HepG2 (cell line): ENCODE results near the gene NACC2. TPM values are rescaled to one million over a fixed set of nuclear protein-coding genes. Genes with fewer than 3 reads are reported as not detected.

ENCODE experiments used
- ARNT2 ChIP-seq: sonication (generic); formaldehyde crosslinking; IDR thresholded peaks from 2 replicates; pipeline ENCODE4 v1.8.0; 2022; ENCODE audit warnings: mild to moderate bottlenecking, low read depth, missing genetic modification reagents, moderate library complexity
- FOXC1 ChIP-seq: sonication (generic); formaldehyde crosslinking; IDR thresholded peaks from 2 replicates; pipeline ENCODE4 v1.8.0; 2022; ENCODE audit warnings: mild to moderate bottlenecking, missing genetic modification reagents, borderline replicate concordance
- GATAD2A ChIP-seq: IDR thresholded peaks from 2 replicates; pipeline ENCODE4 v1.6.1; 2016
- GZF1 ChIP-seq: sonication (generic); formaldehyde crosslinking; IDR thresholded peaks from 2 replicates; pipeline ENCODE4 v1.5.1; 2020; ENCODE audit warnings: mild to moderate bottlenecking, missing genetic modification reagents
- HDAC6 ChIP-seq: fragments of 200-600 bp; sonication (generic); IDR thresholded peaks from 2 replicates; pipeline ENCODE4 v1.7.0; 2017; ENCODE audit warnings: mild to moderate bottlenecking, antibody characterized with exemption, low read length, low read depth
- MBD4 ChIP-seq: IDR thresholded peaks from 2 replicates; pipeline ENCODE4 v1.6.1; 2012; ENCODE audit warnings: low read length, inconsistent platforms, borderline replicate concordance
- MED8 ChIP-seq: sonication (generic); formaldehyde crosslinking; IDR thresholded peaks from 2 replicates; pipeline ENCODE4 v1.8.1; 2023; ENCODE audit warnings: mild to moderate bottlenecking, missing genetic modification reagents; ENCODE audit not compliant: insufficient replicate concordance
- MIER2 ChIP-seq: IDR thresholded peaks from 2 replicates; pipeline ENCODE4 v1.6.1; 2016; ENCODE audit warnings: missing biosample characterization, missing genetic modification reagents
- NFRKB ChIP-seq: fragments of 450-650 bp; IDR thresholded peaks from 2 replicates; pipeline ENCODE4 v1.6.1; 2017
- RARG ChIP-seq: sonication (generic); formaldehyde crosslinking; IDR thresholded peaks from 2 replicates; pipeline ENCODE4 v1.4.0; 2020; ENCODE audit warnings: low read depth, mild to moderate bottlenecking, missing genetic modification reagents
- SCMH1 ChIP-seq: sonication (generic); formaldehyde crosslinking; IDR thresholded peaks from 2 replicates; pipeline ENCODE4 v1.9.0; 2021; ENCODE audit warnings: missing genetic modification reagents, mild to moderate bottlenecking, borderline replicate concordance
- SETDB1 ChIP-seq: sonication (generic); formaldehyde crosslinking; IDR thresholded peaks from 2 replicates; pipeline ENCODE4 v1.5.1; 2020; ENCODE audit warnings: missing genetic modification reagents, mild to moderate bottlenecking, borderline replicate concordance
- SIN3A ChIP-seq: IDR thresholded peaks from 2 replicates; pipeline ENCODE4 v1.6.1; 2011; ENCODE audit warnings: low read depth, mild to moderate bottlenecking, control low read depth, low read length, borderline replicate concordance
- SIX1 ChIP-seq: sonication (generic); formaldehyde crosslinking; IDR thresholded peaks from 2 replicates; pipeline ENCODE4 v1.4.0; 2020; ENCODE audit warnings: missing genetic modification reagents, borderline replicate concordance
- TAF1 ChIP-seq: sonication (generic); formaldehyde crosslinking; IDR thresholded peaks from 2 replicates; pipeline ENCODE4 v1.4.0; 2020; ENCODE audit warnings: missing genetic modification reagents
- TFAP4 ChIP-seq: sonication (generic); IDR thresholded peaks from 2 replicates; pipeline ENCODE4 v1.6.1; 2016; ENCODE audit warnings: low read depth, borderline replicate concordance
- YY1 ChIP-seq: IDR thresholded peaks from 2 replicates; pipeline ENCODE4 v1.6.1; 2011; ENCODE audit warnings: low read length, low read depth, moderate library complexity, mild to moderate bottlenecking; ENCODE audit not compliant: insufficient read depth, insufficient replicate concordance
- ZFY ChIP-seq: sonication (generic); formaldehyde crosslinking; IDR thresholded peaks from 2 replicates; pipeline ENCODE4 v1.4.0; 2020; ENCODE audit warnings: missing genetic modification reagents
- ZNF232 ChIP-seq: sonication (generic); formaldehyde crosslinking; IDR thresholded peaks from 2 replicates; pipeline ENCODE4 v1.4.0; 2020; ENCODE audit warnings: missing genetic modification reagents, borderline replicate concordance
- ZNF44 ChIP-seq: sonication (generic); formaldehyde crosslinking; IDR thresholded peaks from 2 replicates; pipeline ENCODE4 v1.5.1; 2020; ENCODE audit warnings: mild to moderate bottlenecking, missing genetic modification reagents
- ZNF609 ChIP-seq: sonication (generic); formaldehyde crosslinking; IDR thresholded peaks from 2 replicates; pipeline ENCODE4 v1.4.0; 2020; ENCODE audit warnings: mild to moderate bottlenecking, missing genetic modification reagents, borderline replicate concordance
- ZNF776 ChIP-seq: sonication (generic); formaldehyde crosslinking; IDR thresholded peaks from 2 replicates; pipeline ENCODE4 v1.4.0; 2020; ENCODE audit warnings: mild to moderate bottlenecking, missing genetic modification reagents
- ZSCAN25 ChIP-seq: sonication (generic); formaldehyde crosslinking; IDR thresholded peaks from 2 replicates; pipeline ENCODE4 v1.8.0; 2022; ENCODE audit warnings: mild to moderate bottlenecking, missing genetic modification reagents
- ZSCAN29 ChIP-seq: sonication (generic); formaldehyde crosslinking; conservative IDR thresholded peaks from 2 replicates; pipeline ENCODE4 v1.4.0; 2020; ENCODE audit warnings: mild to moderate bottlenecking, missing genetic modification reagents
- polyA plus RNA-seq, 8 experiments: library from polyadenylated mRNA; depleted of rRNA in 3 of 8; stranded (reverse) in 7 of 8; unstranded in 1 of 8; fragments of >200 nt; fragmentation: Illumina TruSeq in 4 of 8; extraction: Trizol in 4 of 8; gene quantifications; 2 replicates each; pipeline versions ENCODE4 v1.2.1 to v1.2.3, GENCODE V29; 2011 to 2016; ENCODE audit warnings: low read depth in 4 of 8, missing spikeins in 1 of 8, mixed read lengths in 1 of 8; ENCODE audit not compliant: insufficient read depth in 1 of 8
- total RNA-seq, 5 experiments: library from RNA; depleted of rRNA; stranded (reverse); fragments of >200 nt; fragmentation: Illumina TruSeq; extraction: Trizol; gene quantifications; 2 replicates each; pipeline ENCODE4 v1.2.3, GENCODE V29; 2016; ENCODE audit warnings: low read depth in 1 of 5
- TF ChIP-seq, protein P1 (sequence below): sonication (generic); formaldehyde crosslinking; IDR thresholded peaks from 2 replicates; pipeline ENCODE4 v1.4.0; 2020; ENCODE audit warnings: low read depth, mild to moderate bottlenecking, missing genetic modification reagents

The NACC2 gene
- total and polyA plus RNA-seq, 2 of the 13 experiments (the other 11 are each of a cell fraction or from before 2014, with no cell fraction given) = 5.9 to 12.3 TPM

DNA sequence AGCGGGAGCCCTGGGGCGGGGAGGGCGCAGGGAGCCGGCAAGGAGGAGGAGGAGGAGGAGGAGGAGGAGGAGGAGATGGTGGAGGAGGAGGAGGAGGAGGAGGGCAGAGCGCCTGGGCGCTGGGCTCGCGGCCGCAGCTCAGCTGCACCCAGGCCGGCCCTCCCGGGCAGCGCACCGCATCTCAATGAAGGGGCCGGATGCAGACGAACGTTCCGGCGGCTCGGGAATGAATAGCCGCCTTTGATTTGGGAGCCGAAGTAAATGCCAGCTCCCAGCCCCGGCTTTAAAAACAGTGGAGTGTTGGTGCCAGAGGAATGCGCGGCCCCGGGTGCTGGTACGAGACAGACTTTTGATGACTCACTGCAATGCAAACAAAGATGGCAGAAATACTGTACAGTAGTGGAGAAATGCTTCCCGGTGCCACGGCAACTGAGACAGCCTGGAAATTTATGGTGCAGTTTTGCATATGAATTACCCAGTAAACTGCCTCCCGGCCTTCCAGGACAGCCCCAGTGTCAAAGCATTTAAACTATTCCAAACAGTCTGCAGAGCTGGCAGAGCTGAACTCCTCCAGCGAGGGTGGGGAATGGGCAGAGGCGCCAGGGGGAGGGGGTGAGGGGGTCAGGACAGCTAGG, 43.1 kb downstream of the NACC2 start (continued):
- TF ChIP-seq, protein P1, sequence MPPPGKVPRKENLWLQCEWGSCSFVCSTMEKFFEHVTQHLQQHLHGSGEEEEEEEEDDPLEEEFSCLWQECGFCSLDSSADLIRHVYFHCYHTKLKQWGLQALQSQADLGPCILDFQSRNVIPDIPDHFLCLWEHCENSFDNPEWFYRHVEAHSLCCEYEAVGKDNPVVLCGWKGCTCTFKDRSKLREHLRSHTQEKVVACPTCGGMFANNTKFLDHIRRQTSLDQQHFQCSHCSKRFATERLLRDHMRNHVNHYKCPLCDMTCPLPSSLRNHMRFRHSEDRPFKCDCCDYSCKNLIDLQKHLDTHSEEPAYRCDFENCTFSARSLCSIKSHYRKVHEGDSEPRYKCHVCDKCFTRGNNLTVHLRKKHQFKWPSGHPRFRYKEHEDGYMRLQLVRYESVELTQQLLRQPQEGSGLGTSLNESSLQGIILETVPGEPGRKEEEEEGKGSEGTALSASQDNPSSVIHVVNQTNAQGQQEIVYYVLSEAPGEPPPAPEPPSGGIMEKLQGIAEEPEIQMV (CRISPR knock-in tag) = no peak
- TF ChIP-seq FOXC1 = no peak
- TF ChIP-seq GATAD2A (CRISPR knock-in tag) = peak; percentile 76
- no peak for TF ChIP-seq MIER2
- TF ChIP-seq HDAC6 = no peak
- no peak for TF ChIP-seq ZSCAN29 (CRISPR knock-in tag)
- TF ChIP-seq TFAP4 = peak; percentile 32; the same call in 1 of the 2 replicates
- no peak for TF ChIP-seq ZSCAN25 (CRISPR knock-in tag)
- no peak for TF ChIP-seq SCMH1 (CRISPR knock-in tag)
- TF ChIP-seq TAF1 (CRISPR knock-in tag) = 0 out of 2 replicates have a peak, but pooled peaks have one; percentile 22
- no peak for TF ChIP-seq ZNF232
- peak; percentile 17; the same call in 1 of the 2 replicates for TF ChIP-seq ZFY
- TF ChIP-seq YY1 = peak; percentile 73
- no peak for TF ChIP-seq SETDB1 (CRISPR knock-in tag)
- TF ChIP-seq NFRKB = no peak
- TF ChIP-seq GZF1 (CRISPR knock-in tag) = no peak
- no peak for TF ChIP-seq ZNF609 (CRISPR knock-in tag)
- TF ChIP-seq MED8 (CRISPR knock-in tag) = no peak
- no peak for TF ChIP-seq RARG (CRISPR knock-in tag)
- peak; percentile 35; the same call in 1 of the 2 replicates for TF ChIP-seq ARNT2 (CRISPR knock-in tag)
- TF ChIP-seq MBD4 = no peak
- TF ChIP-seq SIX1 (CRISPR knock-in tag) = no peak
- TF ChIP-seq SIN3A = peak; percentile 73; the same call in 1 of the 2 replicates
- no peak for TF ChIP-seq ZNF776 (CRISPR knock-in tag)
- TF ChIP-seq ZNF44 = no peak
